WTC11 (cell line): ENCODE measurements around the gene ANXA6.

Experiments used
- CTCF ChIP-seq: fragments of 200-600 bp; IDR thresholded peaks from 2 replicates; pipeline ENCODE4 v1.8.0; 2022; ENCODE audit warnings: antibody characterized with exemption
- FOXJ3 ChIP-seq: sonication (generic); formaldehyde crosslinking; IDR thresholded peaks from 2 replicates; pipeline ENCODE4 v1.9.0; 2021; ENCODE audit warnings: missing genetic modification reagents, mild to moderate bottlenecking, borderline replicate concordance
- GABPB1 ChIP-seq: sonication (generic); formaldehyde crosslinking; IDR thresholded peaks from 2 replicates; pipeline ENCODE4 v1.8.1; 2023; ENCODE audit warnings: mild to moderate bottlenecking, missing genetic modification reagents
- NFYB ChIP-seq: sonication (generic); formaldehyde crosslinking; conservative IDR thresholded peaks from 2 replicates; pipeline ENCODE4 v1.8.0; 2022; ENCODE audit warnings: low read depth, missing genetic modification reagents
- OVOL2 ChIP-seq: fragments of 250-450 bp; sonication (Bioruptor Pico); IDR thresholded peaks from 2 replicates; pipeline ENCODE4 v1.9.0; 2021; ENCODE audit warnings: mild to moderate bottlenecking, borderline replicate concordance
- PRDM15 ChIP-seq: sonication (generic); formaldehyde crosslinking; IDR thresholded peaks from 2 replicates; pipeline ENCODE4 v1.8.0; 2022; ENCODE audit warnings: missing genetic modification reagents
- ZNF138 ChIP-seq: sonication (generic); formaldehyde crosslinking; conservative IDR thresholded peaks from 2 replicates; pipeline ENCODE4 v1.8.1; 2022; ENCODE audit warnings: mild to moderate bottlenecking, moderate library complexity, missing genetic modification reagents

GRCh38 chr5:151178777-151179488 is 21.4 kb upstream of the ANXA6 start:
- TF ChIP-seq CTCF (no peak), NFYB (CRISPR knock-in tag) (no peak), OVOL2 (no peak), PRDM15 (no peak), GABPB1 (CRISPR knock-in tag) (no peak), FOXJ3 (CRISPR knock-in tag) (no peak), ZNF138 (CRISPR knock-in tag) (no peak)
